WTC11 (cell line): ENCODE measurements around the gene POLD4. TPM values are rescaled to one million over a fixed set of nuclear protein-coding genes. Genes with fewer than 3 reads are reported as not detected.

Source experiments
- ATAC-seq: fragments of 200-7000 bp; cut with Tn5 transposase; 2 replicates; pipeline ENCODE4 v1.10.0; 2021; ENCODE audit warnings: mild to moderate bottlenecking, moderate library complexity
- Bru-seq: library from RNA; stranded (reverse); fragments of 400-500 nt; gene quantifications from one replicate; lab custom pipeline; 2021; lab: Mats Ljungman, UMichigan
- CTCF ChIA-PET: fragments of 300-600 bp; sonication (Branson Sonifier 250); formaldehyde crosslinking; loops from one replicate; lab custom pipeline; 2021; ENCODE audit warnings: antibody characterized with exemption; lab: Charles Lee
- POLR2A ChIA-PET: fragments of 350-600 bp; sonication (Branson Sonifier 250); formaldehyde crosslinking; loops from one replicate; lab custom pipeline; 2021; ENCODE audit warnings: antibody characterized with exemption; lab: Charles Lee
- DNase-seq: peaks from one replicate; pipeline ENCODE4 v3.0.0; 2021; ENCODE audit warnings: low spot score
- H3K27ac Mint-ChIP-seq: 2 replicates; pipeline ENCODE4 v1.8.0; 2021; ENCODE audit warnings: mixed read lengths
- H3K27me3 Mint-ChIP-seq: 2 replicates; pipeline ENCODE4 v1.8.0; 2021; ENCODE audit warnings: low read depth, mild to moderate bottlenecking, moderate library complexity, mixed read lengths
- H3K36me3 Mint-ChIP-seq: 2 replicates; pipeline ENCODE4 v1.8.0; 2021; ENCODE audit warnings: mixed read lengths
- H3K4me1 Mint-ChIP-seq: 2 replicates; pipeline ENCODE4 v1.8.0; 2022; ENCODE audit warnings: mixed read lengths
- H3K4me3 Mint-ChIP-seq: 2 replicates; pipeline ENCODE4 v1.8.0; 2021; ENCODE audit warnings: mild to moderate bottlenecking, moderate library complexity, mixed read lengths
- H3K9me3 Mint-ChIP-seq: 2 replicates; pipeline ENCODE4 v1.8.0; 2021; ENCODE audit warnings: mixed read lengths
- ATF1 ChIP-seq: sonication (generic); formaldehyde crosslinking; IDR thresholded peaks from 2 replicates; pipeline ENCODE4 v1.8.1; 2023; ENCODE audit warnings: mild to moderate bottlenecking, moderate library complexity, missing genetic modification reagents
- ATF2 ChIP-seq: sonication (generic); formaldehyde crosslinking; IDR thresholded peaks from 2 replicates; pipeline ENCODE4 v1.8.1; 2022; ENCODE audit warnings: low read depth, missing genetic modification reagents, borderline replicate concordance
- ATF6 ChIP-seq: sonication (generic); formaldehyde crosslinking; IDR thresholded peaks from 2 replicates; pipeline ENCODE4 v1.8.1; 2023; ENCODE audit warnings: mild to moderate bottlenecking, missing genetic modification reagents
- CREM ChIP-seq: sonication (generic); formaldehyde crosslinking; IDR thresholded peaks from 2 replicates; pipeline ENCODE4 v1.8.1; 2022; ENCODE audit warnings: mild to moderate bottlenecking, missing genetic modification reagents, moderate library complexity
- E2F5 ChIP-seq: sonication (generic); formaldehyde crosslinking; IDR thresholded peaks from 2 replicates; pipeline ENCODE4 v1.8.1; 2022; ENCODE audit warnings: mild to moderate bottlenecking, moderate library complexity, missing genetic modification reagents
- FOXJ3 ChIP-seq: sonication (generic); formaldehyde crosslinking; IDR thresholded peaks from 2 replicates; pipeline ENCODE4 v1.9.0; 2021; ENCODE audit warnings: missing genetic modification reagents, mild to moderate bottlenecking, borderline replicate concordance
- FOXK1 ChIP-seq: sonication (generic); formaldehyde crosslinking; IDR thresholded peaks from 2 replicates; pipeline ENCODE4 v1.8.0; 2022; ENCODE audit warnings: mild to moderate bottlenecking, moderate library complexity, missing genetic modification reagents
- GABPB1 ChIP-seq: sonication (generic); formaldehyde crosslinking; IDR thresholded peaks from 2 replicates; pipeline ENCODE4 v1.8.1; 2023; ENCODE audit warnings: mild to moderate bottlenecking, missing genetic modification reagents
- NFATC4 ChIP-seq: fragments of 250-450 bp; sonication (Bioruptor Pico); IDR thresholded peaks from 2 replicates; pipeline ENCODE4 v1.9.0; 2021; ENCODE audit warnings: mild to moderate bottlenecking
- NFYB ChIP-seq: sonication (generic); formaldehyde crosslinking; conservative IDR thresholded peaks from 2 replicates; pipeline ENCODE4 v1.8.0; 2022; ENCODE audit warnings: low read depth, missing genetic modification reagents
- OVOL2 ChIP-seq: fragments of 250-450 bp; sonication (Bioruptor Pico); IDR thresholded peaks from 2 replicates; pipeline ENCODE4 v1.9.0; 2021; ENCODE audit warnings: mild to moderate bottlenecking, borderline replicate concordance
- RELA ChIP-seq: sonication (generic); formaldehyde crosslinking; IDR thresholded peaks from 2 replicates; pipeline ENCODE4 v1.8.1; 2022; ENCODE audit warnings: missing genetic modification reagents, mild to moderate bottlenecking, borderline replicate concordance
- RORB ChIP-seq: fragments of 250-450 bp; sonication (Bioruptor Pico); IDR thresholded peaks from 2 replicates; pipeline ENCODE4 v1.9.0; 2021; ENCODE audit warnings: mild to moderate bottlenecking
- SP1 ChIP-seq: sonication (generic); formaldehyde crosslinking; conservative IDR thresholded peaks from 2 replicates; pipeline ENCODE4 v1.8.1; 2022; ENCODE audit warnings: missing genetic modification reagents
- TEAD4 ChIP-seq: sonication (generic); formaldehyde crosslinking; IDR thresholded peaks from 2 replicates; pipeline ENCODE4 v1.8.0; 2022; ENCODE audit warnings: mild to moderate bottlenecking, missing genetic modification reagents
- TP53 ChIP-seq: sonication (generic); formaldehyde crosslinking; IDR thresholded peaks from 2 replicates; pipeline ENCODE4 v1.8.1; 2023; ENCODE audit warnings: mild to moderate bottlenecking, missing genetic modification reagents
- ZMAT4 ChIP-seq: fragments of 250-450 bp; sonication (Bioruptor Pico); IDR thresholded peaks from 2 replicates; pipeline ENCODE4 v1.9.0; 2021; ENCODE audit warnings: mild to moderate bottlenecking
- ZNF121 ChIP-seq: sonication (generic); formaldehyde crosslinking; IDR thresholded peaks from 2 replicates; pipeline ENCODE4 v1.8.0; 2023; ENCODE audit warnings: missing genetic modification reagents
- ZNF423 ChIP-seq: fragments of 250-450 bp; sonication (Bioruptor Pico); IDR thresholded peaks from 2 replicates; pipeline ENCODE4 v2.1.2; 2022; ENCODE audit warnings: mild to moderate bottlenecking, moderate library complexity
- ZNF532 ChIP-seq: fragments of 250-450 bp; sonication (Bioruptor Pico); IDR thresholded peaks from 2 replicates; pipeline ENCODE4 v1.9.0; 2021; ENCODE audit warnings: mild to moderate bottlenecking, borderline replicate concordance
- long read RNA-seq, 3 experiments: library from RNA in 1 of 3; library from capped mRNA in 1 of 3; library from polyadenylated mRNA in 1 of 3; unstranded in 2 of 3; stranded (forward) in 1 of 3; transcript quantifications; one replicate each; pipeline ENCODE4 v2.0.0, GENCODE V29; 2021
- total RNA-seq: library from RNA; stranded (reverse); gene quantifications from 3 replicates; pipeline ENCODE4 v1.2.3, GENCODE V29; 2021
- TF ChIP-seq, protein P1 (sequence below): fragments of 250-450 bp; sonication (Bioruptor Pico); IDR thresholded peaks from 2 replicates; pipeline ENCODE4 v1.8.0; 2021; ENCODE audit warnings: mild to moderate bottlenecking
- TF ChIP-seq, protein P2 (sequence below): sonication (generic); formaldehyde crosslinking; IDR thresholded peaks from 2 replicates; pipeline ENCODE4 v1.8.0; 2022; ENCODE audit warnings: mild to moderate bottlenecking, missing genetic modification reagents

POLD4 gene
- total RNA-seq: 30.3 to 38.3 TPM (median 37.7 TPM) in 3 replicates
- percentile 54 among the genes with signal in this experiment for Bru-seq, nascent RNA
- long read RNA-seq, experiment 1, transcript POLD4-201 (4 exons, 918 nt): major isoform, 22 of 45 reads
- long read RNA-seq, experiment 1, transcript POLD4-205 (4 exons, 1,486 nt): minor isoform, 9 of 45 reads
- long read RNA-seq, experiment 1, partial matches to known transcripts: 1 of 45 reads
- long read RNA-seq, experiment 1, other reads (novel, unspliced or antisense): 7 of 45 reads
- long read RNA-seq, experiment 2, transcript POLD4-206 (4 exons, 899 nt): minor isoform, 5 of 43 reads
- long read RNA-seq, experiment 2, transcript POLD4-201 (4 exons, 918 nt): major isoform, 24 of 43 reads
- long read RNA-seq, experiment 2, partial matches to known transcripts: 0 of 43 reads
- long read RNA-seq, experiment 2, other reads (novel, unspliced or antisense): 8 of 43 reads
- long read RNA-seq, experiment 3, transcript POLD4-201 (4 exons, 918 nt): major isoform, 21 of 29 reads
- long read RNA-seq, experiment 3, partial matches to known transcripts: 0 of 29 reads
- long read RNA-seq, experiment 3, other reads (novel, unspliced or antisense): 2 of 29 reads

DNA sequence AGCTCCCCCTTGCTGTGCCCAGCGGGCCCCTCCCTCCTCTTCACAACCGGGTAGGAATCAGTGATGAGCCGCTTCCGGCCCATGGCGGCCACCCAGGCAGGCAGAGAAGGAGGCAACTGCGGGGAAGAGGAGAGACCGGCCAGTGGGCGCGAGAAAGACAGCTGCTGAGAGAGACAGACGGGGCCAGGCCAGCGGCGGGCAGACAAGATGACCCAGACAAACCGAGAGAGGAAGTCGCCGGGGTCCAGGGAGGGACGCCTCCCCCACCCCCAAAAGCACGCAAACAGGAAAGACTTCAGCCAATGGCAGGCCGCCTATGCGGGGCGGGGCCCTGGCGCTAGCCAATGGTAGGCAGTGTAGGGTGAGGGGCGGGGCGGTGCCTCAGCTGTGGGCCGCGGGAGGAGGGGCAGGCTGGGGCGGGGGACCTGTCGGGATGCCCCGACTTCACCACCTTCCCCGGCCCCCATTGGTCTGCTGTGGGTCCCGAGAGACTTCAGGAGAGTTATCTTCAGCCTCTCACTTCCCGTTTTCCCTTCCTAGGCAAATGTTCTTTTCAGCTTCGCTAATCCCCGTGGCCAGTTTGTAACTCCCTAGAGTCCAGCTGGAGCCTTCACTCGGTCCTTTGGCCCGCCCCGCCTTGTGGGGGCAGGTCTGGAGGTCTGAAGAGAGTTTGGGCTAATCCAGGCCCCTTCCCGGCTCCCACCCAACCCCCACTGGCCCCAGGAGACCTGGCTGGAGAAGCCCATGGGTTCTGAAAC lies at the start of gene POLD4:
POLD4 (minus strand) TSS at position 230 of the 758 bp plus-strand sequence; CDS start at position 83, 147 bp downstream.
- ATAC-seq: peak; percentile 88
- Mint-ChIP-seq H3K9me3 (no peaks in the 10 kb centered on the region), H3K4me1 (peaks cover 34% of the 10 kb centered on the region), H3K36me3 (no peaks in the 10 kb centered on the region), H3K27me3 (peaks cover 10% of the 10 kb centered on the region), H3K4me3 (peak within 1 kb of the TSS; percentile 91), H3K27ac (peak within 1 kb of the TSS; percentile 90)
- ChIA-PET POLR2A (interaction anchor here (0.6 to 2.1 kb wide), 8 partner anchors 21 to 277 kb away, joined by 3 to 8 read pairs (median 3); partner anchors contain the start of gene NUDT8), CTCF (interaction anchor here (0.7 to 10.1 kb wide), 19 partner anchors 9 to 277 kb away, joined by 3 to 842 read pairs (median 4); partner anchors contain the start of genes ANKRD13D, CLCF1, GRK2 and NUDT8)
- peak; percentile 99 for DNase-seq
- TF ChIP-seq E2F5 (CRISPR knock-in tag) (0 out of 2 replicates have a peak, but pooled peaks have one; percentile 32), ATF6 (CRISPR knock-in tag) (no peak), RELA (no peak), ATF2 (CRISPR knock-in tag) (no peak), ZMAT4 (CRISPR knock-in tag) (no peak), NFATC4 (CRISPR knock-in tag) (no peak), CREM (no peak), ATF1 (CRISPR knock-in tag) (no peak), ZNF121 (no peak), SP1 (peak; percentile 94), TEAD4 (no peak), OVOL2 (CRISPR knock-in tag) (no peak), ZNF423 (CRISPR knock-in tag) (peak; percentile 21; the same call in 1 of the 2 replicates), TP53 (CRISPR knock-in tag) (0 out of 2 replicates have a peak, but pooled peaks have one; percentile 27), FOXK1 (CRISPR knock-in tag) (peak; percentile 62; the same call in 1 of the 2 replicates), NFYB (CRISPR knock-in tag) (peak; percentile 74), GABPB1 (CRISPR knock-in tag) (0 out of 2 replicates have a peak, but pooled peaks have one; percentile 34), FOXJ3 (no peak), ZNF532 (CRISPR knock-in tag) (no peak), RORB (CRISPR knock-in tag) (no peak)
- TF ChIP-seq, protein P1, sequence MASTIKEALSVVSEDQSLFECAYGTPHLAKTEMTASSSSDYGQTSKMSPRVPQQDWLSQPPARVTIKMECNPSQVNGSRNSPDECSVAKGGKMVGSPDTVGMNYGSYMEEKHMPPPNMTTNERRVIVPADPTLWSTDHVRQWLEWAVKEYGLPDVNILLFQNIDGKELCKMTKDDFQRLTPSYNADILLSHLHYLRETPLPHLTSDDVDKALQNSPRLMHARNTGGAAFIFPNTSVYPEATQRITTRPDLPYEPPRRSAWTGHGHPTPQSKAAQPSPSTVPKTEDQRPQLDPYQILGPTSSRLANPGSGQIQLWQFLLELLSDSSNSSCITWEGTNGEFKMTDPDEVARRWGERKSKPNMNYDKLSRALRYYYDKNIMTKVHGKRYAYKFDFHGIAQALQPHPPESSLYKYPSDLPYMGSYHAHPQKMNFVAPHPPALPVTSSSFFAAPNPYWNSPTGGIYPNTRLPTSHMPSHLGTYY (CRISPR knock-in tag): no peak
- TF ChIP-seq, protein P2, sequence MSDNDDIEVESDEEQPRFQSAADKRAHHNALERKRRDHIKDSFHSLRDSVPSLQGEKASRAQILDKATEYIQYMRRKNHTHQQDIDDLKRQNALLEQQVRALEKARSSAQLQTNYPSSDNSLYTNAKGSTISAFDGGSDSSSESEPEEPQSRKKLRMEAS (CRISPR knock-in tag): 0 out of 2 replicates have a peak, but pooled peaks have one; percentile 61
